Adipose tissue (tissue), 3 donors: ENCODE results near the gene SLC18A3. TPM values are rescaled to one million over a fixed set of nuclear protein-coding genes. Genes with fewer than 3 reads are reported as not detected.

Source experiments
- H3K27ac ChIP-seq: one replicate; pipeline ENCODE4 v1.5.1; 2013; ENCODE audit warnings: low read depth, low read length
- WGBS, 3 donors: extraction: QIAGEN DNeasy Blood & Tissue Kit; methylation state at CpG; one replicate each; pipeline ENCODE4 v1.1.7; 2013; 5-methylcytosine and 5-hydroxymethylcytosine counted together
- polyA plus RNA-seq, 3 donors: library from polyadenylated mRNA; stranded (reverse); fragments of 200-250 nt; gene quantifications; one replicate each; pipeline ENCODE4 v1.2.3, GENCODE V29; 2013
- donor health status: healthy with polysubstance abuse.
- donor health status: Bipolar disorder and iron deficiency.
- donor health status: healthy.

Gene SLC18A3
- polyA plus RNA-seq, 3 donors: 0.02 TPM; not detected in 2

- no peak overlapping the region for H3K27ac ChIP-seq
- WGBS, 3 donors: 52 to 76% (median 71%) methylated on average over 1 of the region's 1 CpG
Measured at GRCh38 chr10:49657606-49658005, 47.5 kb downstream of the SLC18A3 start.

DNA sequence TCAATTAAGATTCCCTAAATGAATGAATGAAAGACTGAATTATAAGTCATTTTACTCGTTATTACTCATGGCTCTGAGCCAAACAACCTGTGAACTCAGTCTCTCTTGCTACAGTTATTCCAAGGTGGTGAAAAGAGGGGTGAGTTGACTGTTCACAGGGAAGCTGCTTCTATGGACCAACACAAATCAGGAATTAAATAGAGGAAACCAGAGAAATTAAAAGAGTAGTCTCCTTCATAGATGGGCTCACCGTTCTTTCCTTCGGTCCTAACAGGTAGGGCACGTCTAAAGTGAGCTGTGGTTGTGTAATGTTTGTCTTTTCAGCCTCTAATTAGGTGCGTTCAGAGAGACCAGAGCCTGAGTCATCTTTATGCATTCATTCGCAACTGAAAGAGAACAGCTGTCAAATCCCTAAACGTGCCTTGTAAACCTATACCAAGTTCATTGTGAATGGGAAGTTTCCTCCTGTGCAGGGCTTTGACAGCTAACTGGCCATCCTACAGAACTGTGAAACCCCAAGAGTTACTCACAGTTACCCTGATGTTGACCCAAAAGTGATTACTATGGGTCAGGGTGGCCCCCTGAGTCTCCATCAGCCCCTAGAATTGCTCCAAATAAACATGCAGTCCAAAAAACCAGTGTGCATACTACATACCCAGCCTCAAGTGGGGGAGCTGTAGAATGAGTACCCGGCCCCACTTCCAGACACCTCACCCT lies 51.2 kb downstream of the SLC18A3 start:
- whole genome bisulfite sequencing, 3 donors: 44 to 59% (median 58%) methylated on average over 8 of the region's 8 CpGs
- no peak overlapping the region for H3K27ac ChIP-seq

Other genes with a start within 250 kb of the SLC18A3 start
- gene DRGX, start 214.2 kb upstream of the SLC18A3 start, polyA plus RNA-seq: not detected
- gene ERCC6, start 71.2 kb upstream of the SLC18A3 start, polyA plus RNA-seq: 1 to 10 TPM; 3.0 to 7.4 (median 3.3) TPM
- gene CHAT, start 3.7 kb downstream of the SLC18A3 start, polyA plus RNA-seq: not detected
- gene C10orf53, start 69.3 kb downstream of the SLC18A3 start, polyA plus RNA-seq: not detected
- 1 to 10 TPM in 1 of 3 donors, under 1 TPM in 2; 0.11 to 2.8 (median 0.16) TPM for gene OGDHL, start 152.0 kb downstream of the SLC18A3 start, polyA plus RNA-seq